IMR-90 (cell line): ENCODE results near the gene SKIL. TPM values are rescaled to one million over a fixed set of nuclear protein-coding genes. Genes with fewer than 3 reads are reported as not detected.

ENCODE experiments used
- microRNA-seq, 2 experiments: library from miRNA; stranded (forward) in 1 of 2; unstranded in 1 of 2; fragments of 10-50 nt in 1 of 2; fragments of <30 nt in 1 of 2; gene quantifications in 1 of 2; microRNA quantifications in 1 of 2; one replicate each; pipeline versions ENCODE3 to v1.1.0; 2013 to 2020; ENCODE audit not compliant: insufficient read depth in 1 of 2, insufficient read length in 1 of 2, unreplicated experiment in 1 of 2
- polyA plus RNA-seq, 3 experiments: library from polyadenylated mRNA; depleted of rRNA; stranded (reverse); fragments of >200 nt; gene quantifications; 2 replicates each; pipeline ENCODE4 v1.2.3, GENCODE V29; 2012; ENCODE audit warnings: low replicate concordance in 1 of 3
- total RNA-seq: library from RNA; depleted of rRNA; stranded (reverse); fragments of >200 nt; gene quantifications from 2 replicates; pipeline ENCODE4 v1.2.3, GENCODE V29; 2012; rRNA removed

SKIL gene
- total and polyA plus RNA-seq, 2 of the 4 experiments (the other 2 are of a cell fraction), result 9.2 to 55.9 TPM

Small RNA genes lying within 50 kb of the gene (microRNA-seq; reads per million reads assigned to microRNA genes)
- gene MIR6828 (ENCODE audit: unreplicated experiment), result not detected

Other genes with a start within 250 kb of the SKIL start
- 17.5 and 26.3 TPM in 2 replicates for gene PHC3, start 176.0 kb upstream of the SKIL start, total RNA-seq
- gene PHC3, start 176.0 kb upstream of the SKIL start, polyA plus RNA-seq (2012; rRNA removed), result 18.3 and 24.2 TPM in 2 replicates
- gene PRKCI, start 135.3 kb upstream of the SKIL start, total RNA-seq, result 53.4 and 84.2 TPM in 2 replicates
- 21.0 and 28.7 TPM in 2 replicates for gene PRKCI, start 135.3 kb upstream of the SKIL start, polyA plus RNA-seq (2012; rRNA removed)
- gene CLDN11, start 61.2 kb downstream of the SKIL start, total RNA-seq, result 245 and 329 TPM in 2 replicates
- 307 and 318 TPM in 2 replicates for gene CLDN11, start 61.2 kb downstream of the SKIL start, polyA plus RNA-seq (2012; rRNA removed)
- gene SLC7A14, start 228.4 kb downstream of the SKIL start, total RNA-seq, result 6.7 and 6.8 TPM in 2 replicates
- gene SLC7A14, start 228.4 kb downstream of the SKIL start, polyA plus RNA-seq (2012; rRNA removed), result 2.5 and 2.7 TPM in 2 replicates